NCI-H1694 treated with DMSO at 0.1 percent for 48 hours (cell line): ENCODE results near the gene SMYD2.

Experiments used
- DNase-seq: peaks from one replicate; lab custom pipeline; 2025; lab: John Stamatoyannopoulos, UW

Gene SMYD2

GRCh38 chr1:214281021-214281719 lies at the start of gene SMYD2:
Gene SMYD2, plus strand, starts transcription at chr1:214281159. Its CDS starts 96 bp downstream, at chr1:214281255.
- peak; percentile 29 for DNase-seq

- no peak for DNase-seq
Measured at GRCh38 chr1:214233856-214234634, 46.9 kb upstream of the SMYD2 start.

- no peak for DNase-seq
Measured at GRCh38 chr1:214234635-214235025, 46.3 kb upstream of the SMYD2 start.

GRCh38 chr1:214236477-214236876 lies 44.5 kb upstream of the SMYD2 start:
- DNase-seq, result no peak

GRCh38 chr1:214241060-214241459 lies 39.9 kb upstream of the SMYD2 start:
- no peak for DNase-seq

- DNase-seq, result no peak
Measured at GRCh38 chr1:214244252-214244651, 36.7 kb upstream of the SMYD2 start.

- no peak for DNase-seq
Measured at GRCh38 chr1:214244841-214245240, 36.1 kb upstream of the SMYD2 start.

GRCh38 chr1:214247501-214248041 lies 33.4 kb upstream of the SMYD2 start:
- no peak for DNase-seq

- no peak for DNase-seq
Measured at GRCh38 chr1:214248311-214249085, 32.5 kb upstream of the SMYD2 start.

- DNase-seq, result no peak
Measured at GRCh38 chr1:214249651-214250050, 31.3 kb upstream of the SMYD2 start.

- DNase-seq, result no peak
Measured at GRCh38 chr1:214251354-214251753, 29.6 kb upstream of the SMYD2 start.

GRCh38 chr1:214255509-214255908 lies 25.4 kb upstream of the SMYD2 start:
- DNase-seq, result no peak

GRCh38 chr1:214259353-214259977 lies 21.5 kb upstream of the SMYD2 start:
- DNase-seq, result no peak

- DNase-seq, result no peak
Measured at GRCh38 chr1:214260561-214261205, 20.3 kb upstream of the SMYD2 start.

GRCh38 chr1:214261206-214262123 lies 19.5 kb upstream of the SMYD2 start:
- peak; percentile 95 for DNase-seq

- no peak for DNase-seq
Measured at GRCh38 chr1:214264196-214264595, 16.8 kb upstream of the SMYD2 start.

- no peak for DNase-seq
Measured at GRCh38 chr1:214264976-214265375, 16.0 kb upstream of the SMYD2 start.

- DNase-seq, result no peak
Measured at GRCh38 chr1:214270097-214270650, 10.8 kb upstream of the SMYD2 start.

- DNase-seq, result no peak
Measured at GRCh38 chr1:214271174-214271858, 9.6 kb upstream of the SMYD2 start.
